K562 (cell line): ENCODE data around the gene TEP1. TPM values are rescaled to one million over a fixed set of nuclear protein-coding genes. Genes with fewer than 3 reads are reported as not detected.
A peak's percentile ranks its signal among the peaks of the same experiment; 100 is the strongest.

Experiments used
- AFF1 ChIP-seq, 2 experiments: fragments of 450-650 bp; IDR thresholded peaks; 2 replicates each; pipeline ENCODE4 v1.6.1; 2018; ENCODE audit warnings: mild to moderate bottlenecking in 2 of 2, low read depth in 1 of 2; ENCODE audit not compliant: partially characterized antibody in 2 of 2
- ATF3 ChIP-seq, 2 experiments: fragments of 450-650 bp in 1 of 2; sonication (generic) in 1 of 2; formaldehyde crosslinking in 1 of 2; IDR thresholded peaks in 1 of 2; conservative IDR thresholded peaks in 1 of 2; 2 replicates each; pipeline versions ENCODE4 v1.6.1 to v1.8.1; 2016 to 2023; ENCODE audit warnings: mild to moderate bottlenecking in 2 of 2, moderate library complexity in 2 of 2, inconsistent platforms in 1 of 2, missing genetic modification reagents in 1 of 2
- CTBP1 ChIP-seq: fragments of 450-650 bp; IDR thresholded peaks from 2 replicates; pipeline ENCODE4 v1.6.1; 2016; ENCODE audit warnings: borderline replicate concordance
- CTCF ChIP-seq, 3 experiments: IDR thresholded peaks in 2 of 3; conservative IDR thresholded peaks in 1 of 3; 2 replicates each; pipeline ENCODE4 v1.5.1; 2011 to 2012; ENCODE audit warnings: low read length in 3 of 3, mild to moderate bottlenecking in 3 of 3, control low read depth in 2 of 3, improper control_type of control experiment in 1 of 3, inconsistent platforms in 1 of 3, low read depth in 1 of 3, mixed read lengths in 1 of 3, moderate library complexity in 1 of 3; ENCODE audit not compliant: insufficient read depth in 2 of 3
- GABPB1 ChIP-seq: sonication (generic); formaldehyde crosslinking; IDR thresholded peaks from 2 replicates; pipeline ENCODE4 v1.8.0; 2022; ENCODE audit warnings: mild to moderate bottlenecking, missing genetic modification reagents
- GTF2E2 ChIP-seq: fragments of 200-800 bp; sonication (Bioruptor generic); IDR thresholded peaks from 2 replicates; pipeline ENCODE4 v1.6.1; 2016; ENCODE audit warnings: missing genetic modification characterization, missing compliant biosample characterization
- IRF9 ChIP-seq: fragments of 450-650 bp; IDR thresholded peaks from 2 replicates; pipeline ENCODE4 v1.6.1; 2016; ENCODE audit warnings: missing biosample characterization, missing genetic modification characterization
- NRF1 ChIP-seq, 2 experiments: fragments of 450-650 bp; IDR thresholded peaks in 1 of 2; conservative IDR thresholded peaks in 1 of 2; 2 replicates each; pipeline ENCODE4 v1.6.1; 2014; ENCODE audit warnings: mild to moderate bottlenecking in 2 of 2
- RBFOX2 ChIP-seq: fragments of 200-400 bp; formaldehyde crosslinking; IDR thresholded peaks from 2 replicates; pipeline ENCODE4 v1.6.1; 2017; ENCODE audit warnings: low read depth, mild to moderate bottlenecking, low read length, moderate library complexity
- THRA ChIP-seq: fragments of 450-650 bp; IDR thresholded peaks from 2 replicates; pipeline ENCODE4 v1.6.1; 2017; ENCODE audit warnings: mild to moderate bottlenecking, moderate library complexity
- XRCC3 ChIP-seq: fragments of 450-650 bp; IDR thresholded peaks from 2 replicates; pipeline ENCODE4 v1.6.1; 2017; ENCODE audit warnings: mild to moderate bottlenecking, moderate library complexity
- polyA plus RNA-seq, 8 experiments: library from polyadenylated mRNA; depleted of rRNA in 4 of 8; stranded (reverse) in 5 of 8; unstranded in 3 of 8; fragments of >200 nt; fragmentation: Nextera tagmentation in 2 of 8; fragmentation: Illumina TruSeq in 1 of 8; extraction: Ambion mirVana in 2 of 8; extraction: Trizol in 1 of 8; gene quantifications; 2 replicates each; pipeline versions ENCODE4 v1.2.1 to v1.2.3, GENCODE V29; 2011 to 2014; ENCODE audit warnings: inconsistent platforms in 1 of 8, missing spikeins in 1 of 8
- total RNA-seq, 7 experiments: library from RNA; depleted of rRNA in 6 of 7; stranded (reverse); fragments of >200 nt in 6 of 7; fragmentation: Illumina TruSeq in 2 of 7; extraction: Trizol in 2 of 7; gene quantifications; 2 replicates each; pipeline versions ENCODE4 v1.2.1 to v1.2.3, GENCODE V29; 2011 to 2021; ENCODE audit warnings: low replicate concordance in 1 of 7
- TF ChIP-seq, protein P1 (sequence below): fragments of 200-400 bp; formaldehyde crosslinking; IDR thresholded peaks from 2 replicates; pipeline ENCODE4 v1.6.1; 2017; ENCODE audit warnings: mild to moderate bottlenecking, low read depth, low read length, moderate library complexity
- TF ChIP-seq, protein P2 (sequence below): fragments of 250-450 bp; sonication (Bioruptor Pico); IDR thresholded peaks from 2 replicates; pipeline ENCODE4 v1.8.0; 2021; ENCODE audit warnings: moderate library complexity, mild to moderate bottlenecking, inconsistent platforms

The TEP1 gene
- total and polyA plus RNA-seq, 9 of the 15 experiments (the other 6 are each of a cell fraction or from before 2014, with no cell fraction given) = 1.0 to 12.2 (median 7.1) TPM

- TF ChIP-seq, protein P1, sequence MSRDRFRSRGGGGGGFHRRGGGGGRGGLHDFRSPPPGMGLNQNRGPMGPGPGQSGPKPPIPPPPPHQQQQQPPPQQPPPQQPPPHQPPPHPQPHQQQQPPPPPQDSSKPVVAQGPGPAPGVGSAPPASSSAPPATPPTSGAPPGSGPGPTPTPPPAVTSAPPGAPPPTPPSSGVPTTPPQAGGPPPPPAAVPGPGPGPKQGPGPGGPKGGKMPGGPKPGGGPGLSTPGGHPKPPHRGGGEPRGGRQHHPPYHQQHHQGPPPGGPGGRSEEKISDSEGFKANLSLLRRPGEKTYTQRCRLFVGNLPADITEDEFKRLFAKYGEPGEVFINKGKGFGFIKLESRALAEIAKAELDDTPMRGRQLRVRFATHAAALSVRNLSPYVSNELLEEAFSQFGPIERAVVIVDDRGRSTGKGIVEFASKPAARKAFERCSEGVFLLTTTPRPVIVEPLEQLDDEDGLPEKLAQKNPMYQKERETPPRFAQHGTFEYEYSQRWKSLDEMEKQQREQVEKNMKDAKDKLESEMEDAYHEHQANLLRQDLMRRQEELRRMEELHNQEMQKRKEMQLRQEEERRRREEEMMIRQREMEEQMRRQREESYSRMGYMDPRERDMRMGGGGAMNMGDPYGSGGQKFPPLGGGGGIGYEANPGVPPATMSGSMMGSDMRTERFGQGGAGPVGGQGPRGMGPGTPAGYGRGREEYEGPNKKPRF = no peak
- TF ChIP-seq, protein P2, sequence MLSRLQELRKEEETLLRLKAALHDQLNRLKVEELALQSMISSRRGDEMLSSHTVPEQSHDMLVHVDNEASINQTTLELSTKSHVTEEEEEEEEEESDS (CRISPR knock-in tag) = no peak
- TF ChIP-seq IRF9 (no peak), RBFOX2 (peak; percentile 91), AFF1 (IDR thresholded peaks at IDR 0.05; ENCODE audit: low read depth in 1 of 2, partially characterized antibody in 2 of 2) (peak in 1 of 2 experiments; percentile 79), GABPB1 (peak; percentile 49), NRF1 (conservative IDR thresholded peaks at IDR 0.05 in 1 of 2, IDR thresholded peaks at IDR 0.05 in 1 of 2) (peak in 1 of 2 experiments; percentile 51; a peak in 3 of 4 replicates), GTF2E2 (peak; percentile 88), CTCF (IDR thresholded peaks at IDR 0.05 in 2 of 3, conservative IDR thresholded peaks at IDR 0.05 in 1 of 3; ENCODE audit: insufficient read depth in 2 of 3, low read depth in 1 of 3, low read length in 3 of 3) (peak in 1 of 3 experiments; percentile 10; a peak in 1 of 6 replicates), THRA (no peak), CTBP1 (peak; percentile 11), ATF3 (IDR thresholded peaks at IDR 0.05) (peak; percentile 55), ATF3 (CRISPR knock-in tag; conservative IDR thresholded peaks at IDR 0.05) (no peak; the same call in 1 of the 2 replicates), XRCC3 (no peak)
Observed at GRCh38 chr14:20454516-20455354, 41.4 kb upstream of the TEP1 start, which contains the start of the genes APEX1 and OSGEP (continued).
